Fibroblast of pulmonary artery (primary cell): ENCODE measurements around the gene SMARCA1.

Experiments
- DNase-seq: peaks from one replicate; pipeline ENCODE4 v3.0.0-alpha.2; 2010; ENCODE audit warnings: low read depth
- H3K4me3 ChIP-seq: replicated peaks from 2 replicates; pipeline ENCODE4 v1.5.1; 2011; ENCODE audit warnings: low read depth, mild to moderate bottlenecking, control low read depth, low read length, moderate library complexity
- TF ChIP-seq, protein P1 (sequence below): IDR thresholded peaks from 2 replicates; pipeline ENCODE4 v1.5.1; 2011; ENCODE audit warnings: mild to moderate bottlenecking, control low read depth, low read length, inconsistent platforms; ENCODE audit errors: missing control alignments

The SMARCA1 gene

DNA sequence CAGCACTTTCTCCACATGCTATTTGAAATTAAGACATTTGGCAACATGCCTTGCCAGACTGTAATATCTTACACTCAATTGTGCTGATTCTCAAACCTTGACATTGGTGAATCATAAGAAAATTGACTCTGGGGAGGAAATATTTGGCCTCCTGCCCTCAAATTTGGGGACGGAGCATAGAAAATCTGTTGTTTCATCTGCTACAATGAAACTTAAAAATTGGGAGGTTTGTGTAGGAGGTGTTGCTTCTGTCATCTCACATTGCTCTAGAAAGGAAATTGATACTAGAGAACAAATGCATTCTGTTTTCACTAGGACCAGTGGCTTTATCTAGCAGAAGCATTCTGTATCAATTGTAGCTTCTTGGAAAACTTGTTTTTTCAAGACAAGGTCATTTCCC is 22.1 kb upstream of the SMARCA1 start:
- TF ChIP-seq, protein P1, sequence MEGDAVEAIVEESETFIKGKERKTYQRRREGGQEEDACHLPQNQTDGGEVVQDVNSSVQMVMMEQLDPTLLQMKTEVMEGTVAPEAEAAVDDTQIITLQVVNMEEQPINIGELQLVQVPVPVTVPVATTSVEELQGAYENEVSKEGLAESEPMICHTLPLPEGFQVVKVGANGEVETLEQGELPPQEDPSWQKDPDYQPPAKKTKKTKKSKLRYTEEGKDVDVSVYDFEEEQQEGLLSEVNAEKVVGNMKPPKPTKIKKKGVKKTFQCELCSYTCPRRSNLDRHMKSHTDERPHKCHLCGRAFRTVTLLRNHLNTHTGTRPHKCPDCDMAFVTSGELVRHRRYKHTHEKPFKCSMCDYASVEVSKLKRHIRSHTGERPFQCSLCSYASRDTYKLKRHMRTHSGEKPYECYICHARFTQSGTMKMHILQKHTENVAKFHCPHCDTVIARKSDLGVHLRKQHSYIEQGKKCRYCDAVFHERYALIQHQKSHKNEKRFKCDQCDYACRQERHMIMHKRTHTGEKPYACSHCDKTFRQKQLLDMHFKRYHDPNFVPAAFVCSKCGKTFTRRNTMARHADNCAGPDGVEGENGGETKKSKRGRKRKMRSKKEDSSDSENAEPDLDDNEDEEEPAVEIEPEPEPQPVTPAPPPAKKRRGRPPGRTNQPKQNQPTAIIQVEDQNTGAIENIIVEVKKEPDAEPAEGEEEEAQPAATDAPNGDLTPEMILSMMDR: no peak
- no peak for DNase-seq
- no peak overlapping the region for H3K4me3 ChIP-seq

DNA sequence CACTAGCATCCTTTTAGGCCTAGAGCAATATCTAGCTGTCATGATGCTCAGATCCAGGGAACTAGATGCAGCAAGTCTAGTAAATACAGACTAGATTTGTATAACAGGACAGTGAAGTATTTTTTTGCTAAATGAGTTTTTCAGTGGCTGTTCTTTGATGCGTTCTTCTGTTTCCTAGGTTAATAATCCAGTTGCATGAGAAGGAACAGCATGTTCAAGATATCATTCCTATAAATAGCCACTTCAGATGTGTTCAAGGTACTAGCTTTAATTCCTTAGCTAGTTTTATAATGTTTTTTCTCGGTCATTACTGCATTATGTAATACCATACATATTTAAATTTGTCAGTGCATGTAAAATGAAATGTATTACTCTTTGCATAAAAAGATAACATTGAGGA is 21.5 kb upstream of the SMARCA1 start:
- H3K4me3 ChIP-seq: no peak overlapping the region
- TF ChIP-seq, protein P1: no peak
- no peak for DNase-seq

DNA sequence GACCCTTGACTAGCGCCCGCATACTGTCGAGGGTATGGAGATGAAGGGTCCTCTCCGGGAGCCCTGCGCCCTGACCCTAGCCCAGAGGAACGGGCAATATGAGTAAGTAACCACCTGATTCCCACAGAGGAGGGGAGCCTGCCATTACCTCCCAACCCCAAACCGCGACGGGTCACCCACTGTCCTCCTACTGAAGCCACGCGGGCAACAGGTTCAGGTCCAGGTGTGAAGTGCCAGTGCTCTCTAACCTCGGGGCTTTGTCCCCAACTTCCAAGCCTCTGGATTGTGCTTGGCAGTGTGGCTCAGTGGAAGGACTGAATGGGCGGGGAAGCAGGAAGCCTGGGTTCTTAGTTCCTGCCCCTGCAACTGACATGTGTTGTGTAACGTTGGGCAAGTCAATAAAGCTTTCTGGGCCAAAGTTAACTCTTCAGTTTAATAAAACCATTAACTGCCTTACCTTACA is 17.5 kb upstream of the SMARCA1 start:
- DNase-seq: no peak
- TF ChIP-seq, protein P1: no peak
- H3K4me3 ChIP-seq: peak overlapping the region; percentile 65

DNA sequence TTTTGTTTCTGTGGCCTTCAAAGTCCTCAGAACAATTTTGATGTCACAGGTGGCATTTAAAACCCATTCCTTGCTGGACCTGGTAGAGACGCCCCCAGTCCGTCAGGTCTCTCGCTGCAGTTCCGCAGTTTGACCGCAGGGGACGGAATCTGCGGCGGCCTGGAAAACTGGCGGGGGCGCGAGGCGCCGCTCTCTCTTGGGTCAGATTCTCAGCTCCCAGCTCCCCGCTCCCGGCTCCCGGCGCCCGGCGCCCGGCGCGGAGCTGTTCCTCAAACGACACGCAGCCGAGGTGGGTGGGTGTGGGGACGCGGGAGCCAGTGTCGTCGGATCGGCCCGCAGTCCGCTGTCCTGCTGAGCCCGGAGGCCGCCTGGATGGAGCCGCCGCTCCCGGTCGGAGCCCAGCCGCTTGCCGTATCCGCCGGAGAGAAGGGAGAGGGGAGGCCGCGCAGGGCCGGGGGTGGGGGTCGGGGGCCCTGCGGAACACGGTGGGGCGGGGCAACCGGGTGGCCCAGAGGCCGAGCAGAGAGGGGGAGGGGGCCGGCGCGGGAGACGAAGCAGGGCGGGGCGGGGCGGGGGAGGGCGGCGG is 16.9 kb upstream of the SMARCA1 start, which contains the start of gene OCRL:
Gene OCRL, plus strand, starts transcription at position 192 of the 586 bp plus-strand sequence. Its CDS starts 181 bp downstream, at position 373.
- H3K4me3 ChIP-seq: peak within 1 kb of the TSS; percentile 65
- DNase-seq: peak; percentile 65
- TF ChIP-seq, protein P1: peak; percentile 60

DNA sequence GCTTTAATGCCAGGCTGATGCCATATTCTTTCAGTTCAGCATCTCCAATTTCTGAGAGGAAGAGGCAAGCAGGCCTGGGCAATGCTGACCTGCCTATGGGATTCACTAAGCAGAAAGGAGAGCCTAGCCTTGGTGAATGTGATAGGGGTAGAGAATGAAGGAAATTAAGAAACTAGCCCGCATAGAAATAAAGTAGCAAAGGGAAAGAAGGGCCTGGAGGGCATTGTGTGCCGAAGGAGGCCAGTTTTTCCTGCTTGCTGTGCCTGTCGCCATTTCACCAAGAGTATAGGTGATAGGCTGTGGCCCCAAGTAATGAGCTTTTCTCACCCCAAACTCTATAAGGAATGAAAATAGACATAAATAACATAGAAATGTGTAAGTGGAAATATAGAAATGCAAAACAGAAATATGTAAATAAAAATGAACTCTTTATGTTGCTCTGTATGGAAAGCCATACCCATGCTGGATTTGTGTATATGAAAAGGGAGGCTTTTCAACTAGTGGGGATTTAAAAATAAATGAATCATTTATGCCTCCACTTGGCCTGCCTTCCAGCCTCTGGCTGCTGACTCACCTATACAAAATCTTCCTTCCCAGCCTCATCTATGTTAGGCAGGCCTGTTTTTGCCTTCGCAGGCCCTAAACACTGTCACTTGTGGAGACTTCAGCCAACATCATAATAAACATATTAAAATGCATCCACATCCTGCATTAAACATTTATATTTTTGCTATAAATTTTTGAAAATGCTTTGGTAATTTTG is 11.7 kb upstream of the SMARCA1 start:
- no peak overlapping the region for H3K4me3 ChIP-seq
- TF ChIP-seq, protein P1: no peak
- no peak for DNase-seq

DNA sequence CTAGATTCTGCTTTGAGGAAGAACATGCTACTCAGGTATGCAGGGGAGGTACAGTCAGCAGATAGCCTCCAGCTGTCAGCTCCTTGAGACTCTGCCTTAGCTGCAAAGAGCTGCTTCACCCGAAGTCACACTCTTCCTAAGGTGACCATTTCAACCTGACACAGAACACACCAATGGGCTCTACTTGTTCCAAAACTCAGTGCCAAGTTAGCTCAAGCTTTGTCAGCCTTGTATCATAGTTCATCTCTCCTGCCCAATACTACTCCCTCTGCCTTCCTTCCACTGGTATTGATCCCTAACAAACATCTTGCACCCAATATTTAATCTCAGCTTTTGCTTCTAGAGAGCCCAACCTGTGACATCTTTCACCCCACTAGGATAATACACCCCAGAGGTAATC is 7.8 kb upstream of the SMARCA1 start:
- no peak overlapping the region for H3K4me3 ChIP-seq
- no peak for DNase-seq
- TF ChIP-seq, protein P1: no peak
